ENCODE data around the gene WWOX.

WWOX gene

DNA sequence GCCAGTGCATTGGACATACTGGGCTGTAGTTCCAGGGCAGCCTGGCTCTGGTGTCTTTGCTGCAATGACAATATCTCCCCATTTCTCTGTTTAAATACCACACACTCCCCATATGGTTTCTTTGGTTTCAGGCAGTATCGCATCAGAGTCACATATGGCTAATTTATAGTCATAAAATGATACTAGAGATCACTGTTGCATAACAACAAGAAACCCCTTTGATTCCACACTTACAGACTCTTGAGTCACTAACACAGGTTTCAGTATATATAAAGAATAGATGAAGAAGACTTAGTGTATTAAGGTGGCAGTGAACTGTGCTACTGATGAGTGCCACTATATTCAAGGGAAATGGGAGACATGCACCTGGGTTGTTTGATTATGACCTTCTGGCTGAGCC is 281.6 kb downstream of the WWOX start:
- Histone ChIP-seq H3K9ac (no peak overlapping the region), H3K27me3 (ENCODE audit: insufficient read depth, low read depth) (no peaks in the 10 kb centered on the region), H3K4me1 (ENCODE audit: low read depth, poor library complexity, severe bottlenecking) (no peaks in the 10 kb centered on the region), H3K36me3 (ENCODE audit: insufficient read depth) (no peaks in the 10 kb centered on the region), H3K4me3 (IDR thresholded peaks at IDR 0.05; ENCODE audit: insufficient read depth, low read depth, low read length) (no peak overlapping the region), H2AFZ (ENCODE audit: low read depth) (no peak overlapping the region), H3K4me2 (no peak overlapping the region), H3K27ac (no peak overlapping the region), H3K79me2 (ENCODE audit: insufficient read depth, low read depth) (no peaks in the 10 kb centered on the region), H4K20me1 (ENCODE audit: insufficient read depth) (no peaks in the 10 kb centered on the region)
- TF ChIP-seq, protein P1, sequence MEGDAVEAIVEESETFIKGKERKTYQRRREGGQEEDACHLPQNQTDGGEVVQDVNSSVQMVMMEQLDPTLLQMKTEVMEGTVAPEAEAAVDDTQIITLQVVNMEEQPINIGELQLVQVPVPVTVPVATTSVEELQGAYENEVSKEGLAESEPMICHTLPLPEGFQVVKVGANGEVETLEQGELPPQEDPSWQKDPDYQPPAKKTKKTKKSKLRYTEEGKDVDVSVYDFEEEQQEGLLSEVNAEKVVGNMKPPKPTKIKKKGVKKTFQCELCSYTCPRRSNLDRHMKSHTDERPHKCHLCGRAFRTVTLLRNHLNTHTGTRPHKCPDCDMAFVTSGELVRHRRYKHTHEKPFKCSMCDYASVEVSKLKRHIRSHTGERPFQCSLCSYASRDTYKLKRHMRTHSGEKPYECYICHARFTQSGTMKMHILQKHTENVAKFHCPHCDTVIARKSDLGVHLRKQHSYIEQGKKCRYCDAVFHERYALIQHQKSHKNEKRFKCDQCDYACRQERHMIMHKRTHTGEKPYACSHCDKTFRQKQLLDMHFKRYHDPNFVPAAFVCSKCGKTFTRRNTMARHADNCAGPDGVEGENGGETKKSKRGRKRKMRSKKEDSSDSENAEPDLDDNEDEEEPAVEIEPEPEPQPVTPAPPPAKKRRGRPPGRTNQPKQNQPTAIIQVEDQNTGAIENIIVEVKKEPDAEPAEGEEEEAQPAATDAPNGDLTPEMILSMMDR (conservative IDR thresholded peaks at IDR 0.05; ENCODE audit: low read depth, low read length): no peak

DNA sequence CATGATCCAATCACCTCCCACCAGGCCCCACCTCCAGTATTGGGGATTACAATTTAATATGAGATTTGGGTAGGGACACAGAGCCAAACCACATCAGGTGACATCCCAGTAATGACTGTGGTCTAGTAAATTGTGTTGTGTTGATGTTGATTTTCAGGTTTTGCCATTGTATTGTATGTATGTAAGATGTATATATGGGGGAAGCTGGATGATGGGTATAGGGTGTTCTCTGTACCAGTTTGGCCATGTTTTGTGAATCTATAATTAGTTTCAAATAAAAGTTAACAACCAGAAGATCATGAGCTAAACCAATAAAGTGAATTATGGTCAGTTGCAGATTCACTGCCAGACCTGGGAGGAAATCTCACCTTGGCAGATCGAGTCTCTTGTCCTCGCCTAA is 283.7 kb downstream of the WWOX start:
- Histone ChIP-seq H3K36me3 (ENCODE audit: insufficient read depth) (no peaks in the 10 kb centered on the region), H3K27me3 (ENCODE audit: insufficient read depth, low read depth) (no peaks in the 10 kb centered on the region), H3K4me1 (ENCODE audit: low read depth, poor library complexity, severe bottlenecking) (no peaks in the 10 kb centered on the region), H2AFZ (ENCODE audit: low read depth) (no peak overlapping the region), H3K4me2 (no peak overlapping the region), H3K9ac (no peak overlapping the region), H3K4me3 (IDR thresholded peaks at IDR 0.05; ENCODE audit: insufficient read depth, low read depth, low read length) (no peak overlapping the region), H3K79me2 (ENCODE audit: insufficient read depth, low read depth) (no peaks in the 10 kb centered on the region), H3K27ac (no peak overlapping the region), H4K20me1 (ENCODE audit: insufficient read depth) (no peaks in the 10 kb centered on the region)
- TF ChIP-seq, protein P1 (conservative IDR thresholded peaks at IDR 0.05; ENCODE audit: low read depth, low read length): no peak

DNA sequence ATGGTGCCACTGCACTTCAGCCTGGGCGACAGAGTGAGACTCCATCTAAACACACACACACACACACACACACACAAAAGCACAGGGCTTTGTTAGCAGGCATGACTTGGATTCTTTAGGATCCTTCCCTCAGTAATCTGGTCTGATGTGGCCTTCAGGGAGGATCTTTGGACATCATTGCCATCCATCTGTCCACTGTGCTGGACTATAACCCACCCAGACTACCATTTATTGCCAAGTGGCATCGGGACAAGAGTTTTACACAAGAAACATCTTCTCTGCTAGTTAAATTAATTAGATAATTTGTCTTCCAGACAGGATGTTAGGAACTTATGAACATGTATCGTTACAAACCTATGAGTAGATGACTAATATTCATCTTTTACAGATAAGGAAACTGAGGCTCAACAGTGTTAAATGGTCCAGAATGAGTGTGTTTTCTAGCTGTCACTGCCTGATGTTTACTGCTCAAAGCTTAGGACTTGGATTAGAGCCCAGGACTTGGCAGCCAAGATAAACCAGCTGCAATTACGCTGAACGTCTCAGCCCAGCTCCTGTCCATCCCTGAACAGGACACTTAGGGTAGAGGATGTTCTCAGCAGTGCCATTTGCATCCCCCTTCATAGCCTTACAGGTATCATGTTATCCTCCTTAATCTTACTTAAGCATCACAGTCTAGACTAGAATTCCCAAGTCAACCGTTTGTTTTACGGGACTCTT is 285.8 kb downstream of the WWOX start:
- Histone ChIP-seq H3K4me3 (IDR thresholded peaks at IDR 0.05; ENCODE audit: insufficient read depth, low read depth, low read length) (no peak overlapping the region), H3K79me2 (ENCODE audit: insufficient read depth, low read depth) (no peaks in the 10 kb centered on the region), H3K9ac (no peak overlapping the region), H2AFZ (ENCODE audit: low read depth) (no peak overlapping the region), H3K4me1 (ENCODE audit: low read depth, poor library complexity, severe bottlenecking) (no peaks in the 10 kb centered on the region), H3K27ac (no peak overlapping the region), H3K27me3 (ENCODE audit: insufficient read depth, low read depth) (no peaks in the 10 kb centered on the region), H3K4me2 (no peak overlapping the region), H4K20me1 (ENCODE audit: insufficient read depth) (no peaks in the 10 kb centered on the region), H3K36me3 (ENCODE audit: insufficient read depth) (no peaks in the 10 kb centered on the region)
- TF ChIP-seq, protein P1 (conservative IDR thresholded peaks at IDR 0.05; ENCODE audit: low read depth, low read length): no peak

DNA sequence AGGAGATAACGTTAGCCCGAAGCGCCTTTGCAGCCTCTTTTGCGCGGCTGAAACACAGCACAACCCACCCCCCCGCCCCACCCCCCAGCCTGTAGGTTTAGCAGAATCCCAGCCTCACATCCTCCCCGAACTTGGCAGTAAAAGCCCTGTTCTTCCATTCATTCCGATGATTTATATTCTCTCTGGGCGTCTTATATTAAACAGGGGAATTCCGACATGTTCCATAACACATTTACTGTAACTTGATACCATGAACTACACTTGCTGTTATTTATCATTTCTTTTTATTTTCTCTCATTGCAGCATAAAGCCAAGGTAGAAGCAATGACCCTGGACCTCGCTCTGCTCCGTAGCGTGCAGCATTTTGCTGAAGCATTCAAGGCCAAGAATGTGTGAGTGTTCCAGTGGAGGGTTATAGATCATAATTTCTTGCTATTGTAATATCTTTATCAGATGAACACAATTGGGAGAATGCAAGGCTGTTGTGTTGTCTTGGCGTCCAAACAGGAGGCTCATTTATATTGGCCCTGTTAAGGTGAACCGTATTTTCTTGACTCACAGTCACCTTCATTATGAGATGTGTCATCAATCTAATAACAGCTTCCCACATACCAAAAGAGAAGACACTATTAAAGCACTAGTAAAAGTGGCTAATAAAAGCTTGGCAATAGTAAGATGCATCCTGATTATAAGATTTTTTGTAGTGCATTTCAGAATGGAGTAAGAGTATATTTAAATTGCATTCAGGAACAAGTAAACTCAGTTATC is 287.3 kb downstream of the WWOX start:
- Histone ChIP-seq H3K36me3 (ENCODE audit: insufficient read depth) (no peaks in the 10 kb centered on the region), H4K20me1 (ENCODE audit: insufficient read depth) (no peaks in the 10 kb centered on the region), H3K27me3 (ENCODE audit: insufficient read depth, low read depth) (no peaks in the 10 kb centered on the region), H3K4me3 (IDR thresholded peaks at IDR 0.05; ENCODE audit: insufficient read depth, low read depth, low read length) (no peak overlapping the region), H3K4me1 (ENCODE audit: low read depth, poor library complexity, severe bottlenecking) (no peaks in the 10 kb centered on the region), H3K79me2 (ENCODE audit: insufficient read depth, low read depth) (no peaks in the 10 kb centered on the region), H2AFZ (ENCODE audit: low read depth) (no peak overlapping the region), H3K4me2 (no peak overlapping the region), H3K27ac (no peak overlapping the region), H3K9ac (no peak overlapping the region)
- TF ChIP-seq, protein P1 (conservative IDR thresholded peaks at IDR 0.05; ENCODE audit: low read depth, low read length): no peak

Measured in KMS-11 (cell line).